ENCODE data around the gene BBS2. TPM values are rescaled to one million over a fixed set of nuclear protein-coding genes. Genes with fewer than 3 reads are reported as not detected.
"Not testable (repeated sequence)": the region's sequence is repeated elsewhere in the genome, so short reads cannot be mapped to it uniquely, and the experiment has no call there.

Gene BBS2
- total and polyA plus RNA-seq, 2 of the 4 experiments (the other 2 are of a cell fraction) = 18.6 to 32.3 TPM

GRCh38 chr16:56491657-56492261 lies 28.1 kb downstream of the BBS2 start:
- no TSS peak for BruUV-seq (replicated peaks)
- no peaks in the 10 kb centered on the region for H4K20me1 ChIP-seq (ENCODE audit: insufficient read depth, low read length)
- no peak overlapping the region for H3K27ac ChIP-seq (ENCODE audit: insufficient read depth, low read length)
- H3K4ac ChIP-seq (ENCODE audit: low read depth, low read length) = no peak overlapping the region
- no peak overlapping the region for H3K4me2 ChIP-seq (ENCODE audit: low read depth, low read length)
- no peak overlapping the region for H3K56ac ChIP-seq (ENCODE audit: extremely low read depth, insufficient read depth, low read length)
- dilution Hi-C loops (cut with HindIII; ENCODE audit: low sequenced_read_pairs, unreplicated experiment) = no loop called here
- no peaks in the 10 kb centered on the region for H3K79me1 ChIP-seq (ENCODE audit: low read depth in 1 of 2, low read length in 2 of 2)
- no peaks in the 10 kb centered on the region for H3K4me1 ChIP-seq (ENCODE audit: control insufficient read depth, insufficient read depth, low read length)
- intact Hi-C loops (cut with micrococcal nuclease) = no loop called here
- no peaks in the 10 kb centered on the region for H3K9me1 ChIP-seq (ENCODE audit: insufficient read depth, low read length)
- H3K36me3 ChIP-seq (ENCODE audit: control insufficient read depth, insufficient read depth, low read length) = peaks cover 3% of the 10 kb centered on the region
- DNase-seq (no peak), ATAC-seq (ENCODE audit: low read depth) (no peak)
- no peak overlapping the region for H4K91ac ChIP-seq (ENCODE audit: insufficient read depth, low read depth, low read length)
- in situ Hi-C loops (cut with MboI; ENCODE audit: low sequenced_read_pairs) = no loop called here
- H3K9ac ChIP-seq (ENCODE audit: low read depth, low read length) = no peak overlapping the region
- CTCF ChIA-PET = no interaction called here
- no peaks in the 10 kb centered on the region for H3K27me3 ChIP-seq (ENCODE audit: control insufficient read depth, insufficient read depth, low read length)
- no peak overlapping the region for H2BK20ac ChIP-seq (ENCODE audit: low read depth, low read length)
- no peak overlapping the region for H3K23ac ChIP-seq (ENCODE audit: low read depth, low read length)
- TF ChIP-seq CEBPB (IDR thresholded peaks at IDR 0.05; ENCODE audit: low read depth, low read length) (no peak), FOS (IDR thresholded peaks at IDR 0.05; ENCODE audit: low read depth, low read length) (no peak), CHD1 (IDR thresholded peaks at IDR 0.05; ENCODE audit: low read depth, low read length) (no peak)
- H2BK5ac ChIP-seq (ENCODE audit: low read depth, low read length, poor library complexity, severe bottlenecking) = no peak overlapping the region
- H3K9me3 ChIP-seq (ENCODE audit: control insufficient read depth, insufficient read depth, low read length) = no peaks in the 10 kb centered on the region
- no peak overlapping the region for H2BK120ac ChIP-seq (ENCODE audit: low read depth, low read length)
- no peak overlapping the region for H4K8ac ChIP-seq (ENCODE audit: low read depth in 2 of 2, low read length in 2 of 2)
- H2BK15ac ChIP-seq (ENCODE audit: low read depth, low read length) = no peak overlapping the region
- POLR2A ChIA-PET (ENCODE audit: unreplicated experiment) = interaction anchor here (0.6 kb wide), 2 partner anchors 117 to 178 kb away, joined by 3 to 4 read pairs; no protein-coding TSS in a partner anchor
- no peak overlapping the region for H3K18ac ChIP-seq (ENCODE audit: low read depth, low read length)
- WGBS, 2 experiments (ENCODE audit: extremely low coverage in 2 of 2, insufficient read length in 1 of 2) = no CpG with 5 or more reads among the region's 4 CpGs
- H4K5ac ChIP-seq (ENCODE audit: low read depth, low read length) = no peak overlapping the region
- no peak overlapping the region for H2AFZ ChIP-seq (replicated peaks; ENCODE audit: low read length, poor library complexity)
- H2AK5ac ChIP-seq (ENCODE audit: low read depth, low read length) = no peak overlapping the region
- no peak overlapping the region for H2AK9ac ChIP-seq (replicated peaks; ENCODE audit: low read depth, low read length, poor library complexity)
- no peak overlapping the region for H3K14ac ChIP-seq (replicated peaks; ENCODE audit: low read depth, low read length)
- H3K4me3 ChIP-seq (ENCODE audit: insufficient read depth, low read depth, low read length) = no peak overlapping the region

- H4K20me1 ChIP-seq (ENCODE audit: insufficient read depth, low read length); H4K8ac ChIP-seq (ENCODE audit: low read depth in 2 of 2, low read length in 2 of 2); H3K9me3 ChIP-seq (ENCODE audit: control insufficient read depth, insufficient read depth, low read length); H4K91ac ChIP-seq (ENCODE audit: insufficient read depth, low read depth, low read length); H3K56ac ChIP-seq (ENCODE audit: extremely low read depth, insufficient read depth, low read length); H4K5ac ChIP-seq (ENCODE audit: low read depth, low read length); H3K4ac ChIP-seq (ENCODE audit: low read depth, low read length); POLR2A ChIA-PET (ENCODE audit: unreplicated experiment); H3K27ac ChIP-seq (ENCODE audit: insufficient read depth, low read length); H3K9me1 ChIP-seq (ENCODE audit: insufficient read depth, low read length); BruUV-seq (replicated peaks); H2AK9ac ChIP-seq (replicated peaks; ENCODE audit: low read depth, low read length, poor library complexity); H2BK20ac ChIP-seq (ENCODE audit: low read depth, low read length); dilution Hi-C loops (cut with HindIII; ENCODE audit: low sequenced_read_pairs, unreplicated experiment); H3K23ac ChIP-seq (ENCODE audit: low read depth, low read length); H2AK5ac ChIP-seq (ENCODE audit: low read depth, low read length); ATAC-seq (ENCODE audit: low read depth); H3K4me1 ChIP-seq (ENCODE audit: control insufficient read depth, insufficient read depth, low read length); H3K9ac ChIP-seq (ENCODE audit: low read depth, low read length); H2BK5ac ChIP-seq (ENCODE audit: low read depth, low read length, poor library complexity, severe bottlenecking); intact Hi-C loops (cut with micrococcal nuclease); H3K79me1 ChIP-seq (ENCODE audit: low read depth in 1 of 2, low read length in 2 of 2); DNase-seq; H3K4me3 ChIP-seq (ENCODE audit: insufficient read depth, low read depth, low read length); H2AFZ ChIP-seq (replicated peaks; ENCODE audit: low read length, poor library complexity); H3K27me3 ChIP-seq (ENCODE audit: control insufficient read depth, insufficient read depth, low read length); H2BK120ac ChIP-seq (ENCODE audit: low read depth, low read length); H3K18ac ChIP-seq (ENCODE audit: low read depth, low read length); H3K4me2 ChIP-seq (ENCODE audit: low read depth, low read length); H3K14ac ChIP-seq (replicated peaks; ENCODE audit: low read depth, low read length); H2BK15ac ChIP-seq (ENCODE audit: low read depth, low read length): not testable (repeated sequence)
- CTCF ChIA-PET = interaction anchor here (0.6 kb wide), 1 partner anchor 33 kb away, joined by 3 read pairs; no protein-coding TSS in a partner anchor
- in situ Hi-C loops (cut with MboI; ENCODE audit: low sequenced_read_pairs) = loop anchor here (10.0 kb wide), 2 partner anchors 56 to 206 kb away; no protein-coding TSS in a partner anchor
- WGBS, 2 experiments (ENCODE audit: extremely low coverage in 2 of 2, insufficient read length in 1 of 2) = no CpG with 5 or more reads among the region's 1 CpG
- H3K36me3 ChIP-seq (ENCODE audit: control insufficient read depth, insufficient read depth, low read length) = peaks cover 11% of the 10 kb centered on the region
Measured at GRCh38 chr16:56488868-56489267, 31.0 kb downstream of the BBS2 start.
